ENCODE data around the gene LRP2BP. TPM values are rescaled to one million over a fixed set of nuclear protein-coding genes. Genes with fewer than 3 reads are reported as not detected.
A peak's percentile ranks its signal among the peaks of the same experiment; 100 is the strongest.

Gene LRP2BP
- total and polyA plus RNA-seq, 2 of the 13 experiments (the other 11 are each of a cell fraction or from before 2014, with no cell fraction given) = 0.22 to 0.29 TPM

- TF ChIP-seq ZNF280B (CRISPR knock-in tag; IDR thresholded peaks at IDR 0.05; ENCODE audit: borderline replicate concordance) (peak; percentile 98), ZUFSP (CRISPR knock-in tag; IDR thresholded peaks at IDR 0.05; ENCODE audit: borderline replicate concordance) (no peak), ZNF577 (CRISPR knock-in tag; IDR thresholded peaks at IDR 0.05; ENCODE audit: borderline replicate concordance, low read depth) (0 out of 2 replicates have a peak, but pooled peaks have one; percentile 14), MIXL1 (CRISPR knock-in tag; IDR thresholded peaks at IDR 0.05) (0 out of 2 replicates have a peak, but pooled peaks have one; percentile 51), AKAP8 (CRISPR knock-in tag; IDR thresholded peaks at IDR 0.05) (0 out of 2 replicates have a peak, but pooled peaks have one; percentile 60), ATAD3A (CRISPR knock-in tag; IDR thresholded peaks at IDR 0.05) (no peak), ZNF572 (CRISPR knock-in tag; IDR thresholded peaks at IDR 0.05) (no peak), ZNF558 (CRISPR knock-in tag; IDR thresholded peaks at IDR 0.05; ENCODE audit: borderline replicate concordance) (peak; percentile 96; the same call in 1 of the 2 replicates), REST (IDR thresholded peaks at IDR 0.05; ENCODE audit: borderline replicate concordance in 1 of 2, low read depth in 1 of 2, low read length in 2 of 2) (peak in 1 of 2 experiments; percentile 75; a peak in 3 of 4 replicates), IKZF4 (CRISPR knock-in tag; IDR thresholded peaks at IDR 0.05; ENCODE audit: borderline replicate concordance, low read depth, not compliant biosample characterization) (peak; percentile 91), ZFP37 (CRISPR knock-in tag; IDR thresholded peaks at IDR 0.05; ENCODE audit: borderline replicate concordance) (peak; percentile 97)
- TF ChIP-seq, protein P1, sequence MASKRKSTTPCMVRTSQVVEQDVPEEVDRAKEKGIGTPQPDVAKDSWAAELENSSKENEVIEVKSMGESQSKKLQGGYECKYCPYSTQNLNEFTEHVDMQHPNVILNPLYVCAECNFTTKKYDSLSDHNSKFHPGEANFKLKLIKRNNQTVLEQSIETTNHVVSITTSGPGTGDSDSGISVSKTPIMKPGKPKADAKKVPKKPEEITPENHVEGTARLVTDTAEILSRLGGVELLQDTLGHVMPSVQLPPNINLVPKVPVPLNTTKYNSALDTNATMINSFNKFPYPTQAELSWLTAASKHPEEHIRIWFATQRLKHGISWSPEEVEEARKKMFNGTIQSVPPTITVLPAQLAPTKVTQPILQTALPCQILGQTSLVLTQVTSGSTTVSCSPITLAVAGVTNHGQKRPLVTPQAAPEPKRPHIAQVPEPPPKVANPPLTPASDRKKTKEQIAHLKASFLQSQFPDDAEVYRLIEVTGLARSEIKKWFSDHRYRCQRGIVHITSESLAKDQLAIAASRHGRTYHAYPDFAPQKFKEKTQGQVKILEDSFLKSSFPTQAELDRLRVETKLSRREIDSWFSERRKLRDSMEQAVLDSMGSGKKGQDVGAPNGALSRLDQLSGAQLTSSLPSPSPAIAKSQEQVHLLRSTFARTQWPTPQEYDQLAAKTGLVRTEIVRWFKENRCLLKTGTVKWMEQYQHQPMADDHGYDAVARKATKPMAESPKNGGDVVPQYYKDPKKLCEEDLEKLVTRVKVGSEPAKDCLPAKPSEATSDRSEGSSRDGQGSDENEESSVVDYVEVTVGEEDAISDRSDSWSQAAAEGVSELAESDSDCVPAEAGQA (IDR thresholded peaks at IDR 0.05; ENCODE audit: low read depth) = peak; percentile 92
- TF ChIP-seq, protein P1 (CRISPR knock-in tag; IDR thresholded peaks at IDR 0.05; ENCODE audit: borderline replicate concordance) = peak; percentile 89
Observed at GRCh38 chr4:185395956-185396723, 416 bp upstream of the LRP2BP start (continued).

All from HepG2 (cell line).